Ascending aorta (tissue), 2 donors: ENCODE measurements around the gene ADORA2A. TPM values are rescaled to one million over a fixed set of nuclear protein-coding genes. Genes with fewer than 3 reads are reported as not detected.

Source experiments
- DNase-seq, 2 donors: peaks; one replicate each; pipeline ENCODE4 v3.0.0-alpha.2; 2019; ENCODE audit warnings: low spot score in 2 of 2
- H3K27ac ChIP-seq, 2 donors: fragments of 200-600 bp; sonication (generic); one replicate each; pipeline ENCODE4 v1.5.1; 2016 to 2017; ENCODE audit warnings: mild to moderate bottlenecking in 1 of 2
- H3K27me3 ChIP-seq: fragments of 200-600 bp; sonication (generic); one replicate; pipeline ENCODE4 v1.5.1; 2017
- H3K36me3 ChIP-seq, 2 donors: fragments of 200-600 bp; sonication (generic); one replicate each; pipeline ENCODE4 v1.5.1; 2016
- H3K4me1 ChIP-seq, 2 donors: fragments of 200-600 bp; sonication (generic); one replicate each; pipeline ENCODE4 v1.5.1; 2016 to 2017; ENCODE audit warnings: mild to moderate bottlenecking in 1 of 2
- H3K4me3 ChIP-seq, 2 donors: fragments of 200-600 bp; sonication (generic); one replicate each; pipeline ENCODE4 v1.5.1; 2016 to 2017; ENCODE audit warnings: mild to moderate bottlenecking in 1 of 2
- H3K9me3 ChIP-seq, 2 donors: fragments of 200-600 bp; sonication (generic); one replicate each; pipeline ENCODE4 v1.5.1; 2016
- CTCF ChIP-seq, 3 experiments: fragments of 200-600 bp in 2 of 3; fragments of 450-650 bp in 1 of 3; sonication (generic) in 2 of 3; IDR thresholded peaks; one replicate each; pipeline ENCODE4 v1.5.1; 2016 to 2019; ENCODE audit warnings: antibody characterized with exemption in 3 of 3, mild to moderate bottlenecking in 1 of 3, moderate library complexity in 1 of 3
- intact Hi-C: fragments of 100-400 bp; cut with DNase I; formaldehyde crosslinking; loops from one replicate; pipeline ENCODE4 v1.15.1; 2023
- total RNA-seq: library from RNA; depleted of rRNA; stranded (reverse); fragments of >200 nt; gene quantifications from one replicate; pipeline ENCODE4 v1.1.0, GENCODE V29; 2016

ADORA2A gene
- total RNA-seq, 1 donor from 2014 or later = 14.7 TPM

GRCh38 chr22:24392218-24392931 lies 35.0 kb upstream of the ADORA2A start:
- H3K27me3 ChIP-seq = no peaks in the 10 kb centered on the region
- H3K4me1 ChIP-seq = peaks cover 8 to 21% of the 10 kb centered on the region in 2 donors
- intact Hi-C loops = no loop called here
- H3K9me3 ChIP-seq = no peaks in the 10 kb centered on the region
- H3K4me3 ChIP-seq = no peak overlapping the region
- no peak for DNase-seq
- peaks cover 14 to 15% of the 10 kb centered on the region in 2 donors for H3K36me3 ChIP-seq
- no peak for TF ChIP-seq CTCF (IDR thresholded peaks at IDR 0.05)
- peak overlapping the region; percentile 73 to 76 for H3K27ac ChIP-seq

GRCh38 chr22:24393012-24393559 lies 34.3 kb upstream of the ADORA2A start:
- intact Hi-C loops = no loop called here
- no peak overlapping the region for H3K27ac ChIP-seq
- DNase-seq = no peak
- H3K4me3 ChIP-seq = no peak overlapping the region
- H3K27me3 ChIP-seq = no peaks in the 10 kb centered on the region
- TF ChIP-seq CTCF (IDR thresholded peaks at IDR 0.05) = no peak
- peaks cover 8 to 21% of the 10 kb centered on the region in 2 donors for H3K4me1 ChIP-seq
- peaks cover 14 to 20% of the 10 kb centered on the region in 2 donors for H3K36me3 ChIP-seq
- no peaks in the 10 kb centered on the region for H3K9me3 ChIP-seq

- DNase-seq = no peak
- Histone ChIP-seq H3K4me1 (peaks cover 8 to 21% of the 10 kb centered on the region in 2 donors), H3K4me3 (no peak overlapping the region), H3K9me3 (no peaks in the 10 kb centered on the region), H3K27ac (no peak overlapping the region), H3K27me3 (no peaks in the 10 kb centered on the region), H3K36me3 (peaks cover 14 to 25% of the 10 kb centered on the region in 2 donors)
- intact Hi-C loops = no loop called here
- no peak for TF ChIP-seq CTCF (IDR thresholded peaks at IDR 0.05)
Measured at GRCh38 chr22:24393848-24394247, 33.6 kb upstream of the ADORA2A start.

GRCh38 chr22:24394254-24394653 lies 33.1 kb upstream of the ADORA2A start:
- no peak overlapping the region for H3K4me3 ChIP-seq
- no peaks in the 10 kb centered on the region for H3K9me3 ChIP-seq
- no peak for DNase-seq
- peaks cover 8 to 21% of the 10 kb centered on the region in 2 donors for H3K4me1 ChIP-seq
- TF ChIP-seq CTCF (IDR thresholded peaks at IDR 0.05) = no peak
- intact Hi-C loops = no loop called here
- no peaks in the 10 kb centered on the region for H3K27me3 ChIP-seq
- no peak overlapping the region for H3K27ac ChIP-seq
- peaks cover 14 to 25% of the 10 kb centered on the region in 2 donors for H3K36me3 ChIP-seq

GRCh38 chr22:24398409-24398808 lies 29.0 kb upstream of the ADORA2A start:
- H3K4me1 ChIP-seq = peaks cover 7 to 19% of the 10 kb centered on the region in 2 donors
- no peak for TF ChIP-seq CTCF (IDR thresholded peaks at IDR 0.05)
- no peak overlapping the region for H3K27ac ChIP-seq
- H3K27me3 ChIP-seq = no peaks in the 10 kb centered on the region
- peaks cover 14 to 25% of the 10 kb centered on the region in 2 donors for H3K36me3 ChIP-seq
- H3K9me3 ChIP-seq = no peaks in the 10 kb centered on the region
- no peak for DNase-seq
- no peak overlapping the region for H3K4me3 ChIP-seq
- intact Hi-C loops = no loop called here
